HCT116 (cell line): ENCODE results near the gene MEIS2. TPM values are rescaled to one million over a fixed set of nuclear protein-coding genes. Genes with fewer than 3 reads are reported as not detected.

Source experiments
- ATAC-seq: fragments of 200-7000 bp; cut with Tn5 transposase; 2 replicates; pipeline ENCODE4 v1.9.1; 2020; ENCODE audit warnings: mild to moderate bottlenecking, moderate library complexity
- BruUV-seq: library from RNA; stranded (reverse); fragments of 400-500 nt; replicated peaks from 2 replicates; lab custom pipeline; 2021; lab: Mats Ljungman, UMichigan
- CTCF ChIA-PET: fragments of 300-600 bp; sonication (Branson Sonifier 250); formaldehyde crosslinking; loops from one replicate; lab custom pipeline; 2021; ENCODE audit warnings: antibody characterized with exemption; lab: Charles Lee
- POLR2A ChIA-PET: fragments of 300-600, 350-600 bp; sonication (Branson Sonifier 250); formaldehyde crosslinking; loops from one replicate; lab custom pipeline; 2021; ENCODE audit warnings: antibody characterized with exemption; lab: Charles Lee
- RAD21 ChIA-PET, 2 experiments: fragments of 300-600 bp; sonication (Branson Sonifier 250); formaldehyde crosslinking; loops; one replicate each; lab custom pipeline; 2023; ENCODE audit warnings: low total read pairs in 2 of 2; ENCODE audit not compliant: uncharacterized antibody in 2 of 2, unreplicated experiment in 2 of 2, low non-redundant PET in 1 of 2; lab: Charles Lee
- DNase-seq: peaks from one replicate; pipeline ENCODE4 v3.0.0-alpha.2; 2010; ENCODE audit warnings: low read depth, low spot score
- H2AFZ ChIP-seq: fragments of 200-600 bp; shearing (Covaris generic), sonication (generic); 2 replicates; pipeline ENCODE4 v1.6.1; 2017; ENCODE audit warnings: low read depth, mixed run types, mixed read lengths, antibody characterized with exemption, low read length; ENCODE audit not compliant: poor library complexity, severe bottlenecking
- H3K27ac ChIP-seq: 2 replicates; pipeline ENCODE4 v1.5.1; 2012; ENCODE audit warnings: low read depth, low read length
- H3K27me3 ChIP-seq: fragments of 200-600 bp; sonication (generic); 2 replicates; pipeline ENCODE4 v1.6.1; 2016; ENCODE audit warnings: mixed run types, low read length, mixed read lengths; ENCODE audit not compliant: insufficient read depth
- H3K36me3 ChIP-seq, 2 experiments: fragments of 200-500 bp in 1 of 2; fragments of 200-600 bp in 1 of 2; sonication (Bioruptor generic) in 1 of 2; sonication (generic) in 1 of 2; 2 replicates each; pipeline versions ENCODE4 v1.5.1 to v1.6.1; 2014 to 2016; ENCODE audit warnings: low read length in 2 of 2, inconsistent platforms in 1 of 2, mixed read lengths in 1 of 2, mixed run types in 1 of 2; ENCODE audit not compliant: insufficient read depth in 2 of 2, control insufficient read depth in 1 of 2
- H3K4me1 ChIP-seq, 2 experiments: fragments of 200-600 bp in 1 of 2; sonication (generic) in 1 of 2; 2 replicates each; pipeline versions ENCODE4 v1.5.1 to v1.6.1; 2012 to 2017; ENCODE audit warnings: low read length in 2 of 2, inconsistent platforms in 1 of 2, mild to moderate bottlenecking in 1 of 2, mixed read lengths in 1 of 2, mixed run types in 1 of 2, moderate library complexity in 1 of 2; ENCODE audit not compliant: insufficient read depth in 2 of 2, control insufficient read depth in 1 of 2
- H3K4me2 ChIP-seq: fragments of 200-600 bp; sonication (generic); 2 replicates; pipeline ENCODE4 v1.6.1; 2017; ENCODE audit warnings: mixed run types, low read length, mixed read lengths
- H3K4me3 ChIP-seq, 2 experiments: fragments of 200-600 bp in 1 of 2; sonication (generic) in 1 of 2; replicated peaks in 1 of 2; 2 replicates each; pipeline ENCODE4 v1.5.1; 2011 to 2016; ENCODE audit warnings: low read length in 2 of 2, control low read depth in 1 of 2, low read depth in 1 of 2, mild to moderate bottlenecking in 1 of 2, mixed read lengths in 1 of 2, mixed run types in 1 of 2
- H3K79me2 ChIP-seq: fragments of 200-600 bp; sonication (generic); 2 replicates; pipeline ENCODE4 v1.6.1; 2017; ENCODE audit warnings: mild to moderate bottlenecking, mixed run types, low read length, moderate library complexity, mixed read lengths; ENCODE audit not compliant: insufficient read depth
- H3K9ac ChIP-seq: fragments of 200-600 bp; sonication (generic); 2 replicates; pipeline ENCODE4 v1.6.1; 2016; ENCODE audit warnings: low read length, mixed read lengths
- H3K9me2 ChIP-seq: fragments of 200-600 bp; sonication (generic), shearing (Covaris generic); 2 replicates; pipeline ENCODE4 v1.6.1; 2017; ENCODE audit warnings: mixed run types, mild to moderate bottlenecking, moderate library complexity; ENCODE audit not compliant: insufficient read depth
- H3K9me3 ChIP-seq, 2 experiments: fragments of 200-500 bp in 1 of 2; fragments of 200-600 bp in 1 of 2; sonication (Bioruptor generic) in 1 of 2; sonication (generic) in 1 of 2; 2 replicates each; pipeline ENCODE4 v1.6.1; 2014 to 2017; ENCODE audit warnings: low read length in 2 of 2, mixed read lengths in 2 of 2, inconsistent platforms in 1 of 2, low read depth in 1 of 2, mild to moderate bottlenecking in 1 of 2, mixed run types in 1 of 2, moderate library complexity in 1 of 2; ENCODE audit not compliant: control insufficient read depth in 1 of 2, insufficient read depth in 1 of 2
- H4K20me1 ChIP-seq: fragments of 200-600 bp; sonication (generic), shearing (Covaris generic); 2 replicates; pipeline ENCODE4 v1.6.1; 2017; ENCODE audit warnings: mixed run types, mild to moderate bottlenecking, moderate library complexity; ENCODE audit not compliant: insufficient read depth
- ATF3 ChIP-seq: IDR thresholded peaks from 2 replicates; pipeline ENCODE4 v1.6.1; 2012
- CBX3 ChIP-seq: IDR thresholded peaks from 2 replicates; pipeline ENCODE4 v1.6.1; 2012; ENCODE audit warnings: low read depth
- CTCF ChIP-seq, 3 experiments: fragments of 200-600 bp in 1 of 3; sonication (generic) in 1 of 3; IDR thresholded peaks in 2 of 3; conservative IDR thresholded peaks in 1 of 3; 2 replicates each; pipeline ENCODE4 v1.5.1; 2012 to 2017; ENCODE audit warnings: low read depth in 2 of 3, low read length in 2 of 3, antibody characterized with exemption in 1 of 3, borderline replicate concordance in 1 of 3, control low read depth in 1 of 3, mild to moderate bottlenecking in 1 of 3, mixed read lengths in 1 of 3, mixed run types in 1 of 3, moderate library complexity in 1 of 3; ENCODE audit not compliant: insufficient read depth in 1 of 3
- ELF1 ChIP-seq: IDR thresholded peaks from 2 replicates; pipeline ENCODE4 v1.6.1; 2012; ENCODE audit warnings: low read depth, borderline replicate concordance
- EZH2 ChIP-seq: fragments of 200-600 bp; sonication (generic); IDR thresholded peaks from 2 replicates; pipeline ENCODE4 v1.6.1; 2017; ENCODE audit warnings: antibody characterized with exemption, mixed run types
- FOSL1 ChIP-seq: IDR thresholded peaks from 2 replicates; pipeline ENCODE4 v1.6.1; 2012; ENCODE audit warnings: low read depth
- JUND ChIP-seq: IDR thresholded peaks from 2 replicates; pipeline ENCODE4 v1.6.1; 2012
- TCF7L2 ChIP-seq: IDR thresholded peaks from 2 replicates; pipeline ENCODE4 v1.7.0; 2011; ENCODE audit warnings: borderline replicate concordance, inconsistent platforms; ENCODE audit not compliant: insufficient read depth, insufficient read length; ENCODE audit errors: extremely low read depth
- ZFX ChIP-seq: fragments of 450-650 bp; IDR thresholded peaks from 2 replicates; pipeline ENCODE4 v1.6.1; 2017
- ZNF274 ChIP-seq: fragments of 200-500 bp; sonication (Bioruptor generic); IDR thresholded peaks from 2 replicates; pipeline ENCODE4 v1.6.1; 2014; ENCODE audit warnings: mild to moderate bottlenecking, low read depth, low read length, inconsistent platforms
- intact Hi-C: fragments of 100-400 bp; cut with micrococcal nuclease; formaldehyde crosslinking; loops from 2 replicates; pipeline ENCODE4 v1.10.0; 2022
- total RNA-seq: library from RNA; stranded (reverse); gene quantifications from one replicate; pipeline ENCODE4 v1.2.1, GENCODE V29; 2021; ENCODE audit not compliant: unreplicated experiment
- TF ChIP-seq, protein P1 (sequence below): IDR thresholded peaks from 2 replicates; pipeline ENCODE4 v1.6.1; 2011; ENCODE audit warnings: mild to moderate bottlenecking, low read length, moderate library complexity; ENCODE audit not compliant: insufficient replicate concordance; ENCODE audit errors: extremely low read depth
- TF ChIP-seq, protein P2 (sequence below): IDR thresholded peaks from 2 replicates; pipeline ENCODE4 v1.6.1; 2012

The MEIS2 gene
- total RNA-seq, 1 experiment from 2014 or later: 11.5 TPM

DNA sequence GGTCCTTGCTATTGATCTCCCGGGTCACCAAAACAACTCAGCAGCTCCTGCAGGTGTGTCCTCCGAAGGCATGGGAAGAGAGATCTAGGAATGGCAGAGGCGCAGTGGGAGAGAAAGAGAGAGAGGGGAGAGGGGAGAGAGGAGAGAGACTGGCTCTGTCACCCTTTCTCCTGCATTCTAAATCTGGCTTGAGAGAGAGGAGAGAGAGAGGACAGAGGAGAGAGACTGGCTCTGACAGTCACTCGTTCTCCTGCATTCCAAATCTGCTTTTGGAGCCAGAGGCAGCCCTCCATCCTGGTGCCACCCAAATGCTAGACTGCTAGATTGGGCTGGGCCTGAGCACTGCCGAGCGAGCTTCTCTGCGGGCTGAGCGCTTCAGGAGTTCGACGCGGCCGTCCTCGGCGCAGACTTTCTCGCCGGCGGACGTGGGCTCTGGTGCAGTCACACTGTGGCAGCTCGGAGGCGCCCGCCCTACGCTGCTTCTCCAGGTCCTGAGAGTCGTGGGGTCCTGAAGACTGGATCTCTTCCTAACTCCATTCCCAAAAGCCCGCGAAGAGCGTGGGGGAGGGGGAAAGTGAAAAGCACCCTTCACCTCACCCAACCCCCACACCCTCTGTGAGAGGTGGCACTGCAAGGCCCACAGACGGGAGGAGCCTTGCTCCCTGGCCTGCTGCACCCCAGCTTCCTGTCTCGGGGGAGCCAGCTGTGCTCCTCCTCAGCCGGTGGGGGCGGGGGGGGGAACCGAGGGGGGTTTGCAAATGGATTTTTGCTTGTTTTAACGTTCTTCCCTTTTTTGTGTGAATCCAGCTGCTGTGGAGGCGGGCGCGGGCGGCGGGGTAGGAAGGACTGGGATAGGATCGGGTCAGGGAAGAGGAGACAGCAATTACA, 222.3 kb downstream of the MEIS2 start:
- no peaks in the 10 kb centered on the region for H4K20me1 ChIP-seq
- H3K4me1 ChIP-seq: no peaks in the 10 kb centered on the region
- H3K79me2 ChIP-seq: no peaks in the 10 kb centered on the region
- no peak overlapping the region for H3K4me3 ChIP-seq
- TF ChIP-seq TCF7L2 (no peak), ELF1 (no peak), CTCF (IDR thresholded peaks at IDR 0.05 in 2 of 3, conservative IDR thresholded peaks at IDR 0.05 in 1 of 3; ENCODE audit: borderline replicate concordance in 1 of 3, insufficient read depth in 1 of 3, low read depth in 2 of 3, low read length in 2 of 3) (no peak), CBX3 (no peak), JUND (no peak), FOSL1 (no peak), EZH2 (no peak), ATF3 (no peak), ZNF274 (no peak), ZFX (no peak)
- TF ChIP-seq, protein P1, sequence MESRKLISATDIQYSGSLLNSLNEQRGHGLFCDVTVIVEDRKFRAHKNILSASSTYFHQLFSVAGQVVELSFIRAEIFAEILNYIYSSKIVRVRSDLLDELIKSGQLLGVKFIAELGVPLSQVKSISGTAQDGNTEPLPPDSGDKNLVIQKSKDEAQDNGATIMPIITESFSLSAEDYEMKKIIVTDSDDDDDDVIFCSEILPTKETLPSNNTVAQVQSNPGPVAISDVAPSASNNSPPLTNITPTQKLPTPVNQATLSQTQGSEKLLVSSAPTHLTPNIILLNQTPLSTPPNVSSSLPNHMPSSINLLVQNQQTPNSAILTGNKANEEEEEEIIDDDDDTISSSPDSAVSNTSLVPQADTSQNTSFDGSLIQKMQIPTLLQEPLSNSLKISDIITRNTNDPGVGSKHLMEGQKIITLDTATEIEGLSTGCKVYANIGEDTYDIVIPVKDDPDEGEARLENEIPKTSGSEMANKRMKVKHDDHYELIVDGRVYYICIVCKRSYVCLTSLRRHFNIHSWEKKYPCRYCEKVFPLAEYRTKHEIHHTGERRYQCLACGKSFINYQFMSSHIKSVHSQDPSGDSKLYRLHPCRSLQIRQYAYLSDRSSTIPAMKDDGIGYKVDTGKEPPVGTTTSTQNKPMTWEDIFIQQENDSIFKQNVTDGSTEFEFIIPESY: no peak
- TF ChIP-seq, protein P2, sequence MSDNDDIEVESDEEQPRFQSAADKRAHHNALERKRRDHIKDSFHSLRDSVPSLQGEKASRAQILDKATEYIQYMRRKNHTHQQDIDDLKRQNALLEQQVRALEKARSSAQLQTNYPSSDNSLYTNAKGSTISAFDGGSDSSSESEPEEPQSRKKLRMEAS: no peak
- no peak overlapping the region for H3K27ac ChIP-seq
- no peak overlapping the region for H3K4me2 ChIP-seq
- ChIA-PET POLR2A (no interaction called here), CTCF (no interaction called here), RAD21 (interaction anchor here in 1 of 2 experiments (0.6 kb wide), 1 partner anchor 268 kb away, joined by 3 read pairs; no protein-coding TSS in a partner anchor)
- H3K27me3 ChIP-seq: no peaks in the 10 kb centered on the region
- H3K9me3 ChIP-seq: no peaks in the 10 kb centered on the region
- no peak for ATAC-seq
- no peaks in the 10 kb centered on the region for H3K36me3 ChIP-seq
- no peak overlapping the region for H2AFZ ChIP-seq
- H3K9me2 ChIP-seq: no peaks in the 10 kb centered on the region
- intact Hi-C loops: no loop called here
- no peak overlapping the region for H3K9ac ChIP-seq
- BruUV-seq: no TSS peak
- DNase-seq: no peak
